SK-N-SH (cell line): Measurements from ENCODE around the gene UBE2D1.

ENCODE experiments used
- CTCF ChIP-seq: fragments of 200-600 bp; sonication (generic); IDR thresholded peaks from 2 replicates; pipeline ENCODE4 v1.6.1; 2017; ENCODE audit warnings: antibody characterized with exemption, mild to moderate bottlenecking, moderate library complexity
- EP300 ChIP-seq, 2 experiments: IDR thresholded peaks; 2 replicates each; pipeline versions ENCODE4 v1.4.0 to v1.6.1; 2012; ENCODE audit warnings: borderline replicate concordance in 1 of 2, low read depth in 1 of 2, low read length in 1 of 2
- EZH2phosphoT487 ChIP-seq: fragments of 200-600 bp; sonication (generic); IDR thresholded peaks from 2 replicates; pipeline ENCODE4 v1.6.1; 2017; ENCODE audit warnings: low read depth, mixed run types, mild to moderate bottlenecking, antibody characterized with exemption, moderate library complexity, borderline replicate concordance
- MAX ChIP-seq: IDR thresholded peaks from 2 replicates; pipeline ENCODE4 v1.4.0; 2012; ENCODE audit warnings: low read depth
- MXI1 ChIP-seq: IDR thresholded peaks from 2 replicates; pipeline ENCODE4 v1.6.1; 2012; ENCODE audit warnings: mild to moderate bottlenecking, low read depth, low read length, improper control_type of control experiment
- NRF1 ChIP-seq: IDR thresholded peaks from 2 replicates; pipeline ENCODE4 v1.6.1; 2012; ENCODE audit warnings: low read depth, mild to moderate bottlenecking, low read length
- POLR2AphosphoS5 ChIP-seq: IDR thresholded peaks from 2 replicates; pipeline ENCODE4 v1.6.1; 2012; ENCODE audit warnings: low read depth, low read length
- RCOR1 ChIP-seq: fragments of 150-350 bp; IDR thresholded peaks from 2 replicates; pipeline ENCODE4 v1.6.1; 2017; ENCODE audit warnings: antibody characterized with exemption, low read length
- SIN3A ChIP-seq: IDR thresholded peaks from 2 replicates; pipeline ENCODE4 v1.6.1; 2012; ENCODE audit warnings: low read depth, mild to moderate bottlenecking, low read length, moderate library complexity, borderline replicate concordance
- TAF1 ChIP-seq: IDR thresholded peaks from 2 replicates; pipeline ENCODE4 v1.6.1; 2012; ENCODE audit warnings: low read depth, mild to moderate bottlenecking, low read length, moderate library complexity, borderline replicate concordance
- YY1 ChIP-seq: IDR thresholded peaks from 2 replicates; pipeline ENCODE4 v1.4.0; 2012; ENCODE audit warnings: low read depth, mild to moderate bottlenecking
- TF ChIP-seq, protein P1 (sequence below): IDR thresholded peaks from 2 replicates; pipeline ENCODE4; 2012

DNA sequence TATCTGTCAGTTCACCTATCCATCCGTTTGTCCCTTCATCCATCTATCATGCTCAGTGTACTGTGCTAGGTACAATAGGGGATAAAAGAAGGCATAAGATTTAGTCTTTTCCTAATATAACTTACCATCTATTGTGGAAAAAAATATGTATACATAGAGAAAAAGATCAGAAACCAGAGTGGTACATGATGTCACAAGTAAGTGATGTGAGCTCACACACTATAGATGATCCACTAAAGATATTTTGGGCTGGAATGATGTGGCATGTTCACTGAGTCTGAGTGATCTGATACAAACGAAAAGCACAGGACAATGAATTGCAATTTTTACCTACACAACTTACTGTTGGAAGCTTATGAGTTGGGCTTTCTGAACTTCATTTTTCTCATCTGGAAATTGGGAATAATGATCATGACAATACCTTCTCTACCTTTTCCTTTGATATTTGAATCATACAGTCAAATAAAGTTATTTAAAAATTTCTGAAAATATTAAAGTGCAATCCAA lies 47.7 kb downstream of the UBE2D1 start:
- TF ChIP-seq CTCF (no peak), NRF1 (no peak), MAX (no peak), POLR2AphosphoS5 (no peak), RCOR1 (no peak), YY1 (no peak), SIN3A (no peak), TAF1 (no peak), EZH2phosphoT487 (no peak), MXI1 (no peak), EP300 (IDR thresholded peaks at IDR 0.05; ENCODE audit: borderline replicate concordance in 1 of 2, low read depth in 1 of 2, low read length in 1 of 2) (no peak)
- TF ChIP-seq, protein P1, sequence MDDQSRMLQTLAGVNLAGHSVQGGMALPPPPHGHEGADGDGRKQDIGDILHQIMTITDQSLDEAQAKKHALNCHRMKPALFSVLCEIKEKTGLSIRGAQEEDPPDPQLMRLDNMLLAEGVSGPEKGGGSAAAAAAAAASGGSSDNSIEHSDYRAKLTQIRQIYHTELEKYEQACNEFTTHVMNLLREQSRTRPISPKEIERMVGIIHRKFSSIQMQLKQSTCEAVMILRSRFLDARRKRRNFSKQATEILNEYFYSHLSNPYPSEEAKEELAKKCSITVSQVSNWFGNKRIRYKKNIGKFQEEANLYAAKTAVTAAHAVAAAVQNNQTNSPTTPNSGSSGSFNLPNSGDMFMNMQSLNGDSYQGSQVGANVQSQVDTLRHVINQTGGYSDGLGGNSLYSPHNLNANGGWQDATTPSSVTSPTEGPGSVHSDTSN = no peak
